DMS114 treated with DMSO at 0.1 percent for 48 hours (cell line): ENCODE measurements around the gene MX2.
"Not testable (repeated sequence)": the region's sequence is repeated elsewhere in the genome, so short reads cannot be mapped to it uniquely, and the experiment has no call there.

Experiments used
- DNase-seq: peaks from one replicate; lab custom pipeline; 2025; ENCODE audit not compliant: unreplicated experiment; lab: John Stamatoyannopoulos, UW

MX2 gene

GRCh38 chr21:41410767-41411448 is 49.1 kb downstream of the MX2 start:
- DNase-seq, result no peak

DNA sequence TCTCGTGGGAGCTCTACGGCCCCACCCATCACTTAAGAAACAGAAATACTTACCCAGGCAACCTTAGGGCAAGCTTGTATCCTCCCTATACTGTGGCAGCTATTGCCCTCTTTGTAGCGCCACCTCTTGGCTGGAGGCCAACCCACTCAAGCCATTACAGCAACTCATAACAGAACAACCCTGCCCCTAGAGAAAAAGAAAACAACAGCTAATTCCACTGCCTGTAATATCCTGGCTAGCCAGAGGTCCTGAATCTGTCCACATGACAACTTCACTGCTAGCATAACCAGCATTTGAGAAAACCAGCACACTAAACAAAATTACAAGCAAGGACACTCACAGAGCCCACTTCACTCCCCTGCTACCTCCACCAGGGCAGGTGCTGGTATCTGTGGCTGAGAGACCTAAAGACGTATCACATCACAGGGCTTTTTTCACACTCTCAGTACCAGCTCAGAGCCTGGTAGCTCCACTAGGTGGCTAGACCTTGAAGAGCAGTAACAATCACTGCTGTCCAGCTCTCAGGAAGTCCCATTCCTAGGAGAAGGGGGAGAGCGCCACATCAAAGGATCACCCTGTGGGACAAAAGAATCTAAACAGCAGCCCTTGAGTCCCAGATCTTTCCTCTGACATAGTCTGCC is 49.7 kb downstream of the MX2 start:
- no peak for DNase-seq

- DNase-seq, result not testable (repeated sequence)
Observed at GRCh38 chr21:41417505-41417904, 55.7 kb downstream of the MX2 start.

GRCh38 chr21:41418393-41418792 is 56.6 kb downstream of the MX2 start:
- DNase-seq, result no peak

- no peak for DNase-seq
Observed at GRCh38 chr21:41418956-41419680, 57.3 kb downstream of the MX2 start.

- DNase-seq, result peak; percentile 9
Observed at GRCh38 chr21:41419921-41420862, 58.4 kb downstream of the MX2 start.

- DNase-seq, result not testable (repeated sequence)
Observed at GRCh38 chr21:41420998-41421397, 59.2 kb downstream of the MX2 start.

DNA sequence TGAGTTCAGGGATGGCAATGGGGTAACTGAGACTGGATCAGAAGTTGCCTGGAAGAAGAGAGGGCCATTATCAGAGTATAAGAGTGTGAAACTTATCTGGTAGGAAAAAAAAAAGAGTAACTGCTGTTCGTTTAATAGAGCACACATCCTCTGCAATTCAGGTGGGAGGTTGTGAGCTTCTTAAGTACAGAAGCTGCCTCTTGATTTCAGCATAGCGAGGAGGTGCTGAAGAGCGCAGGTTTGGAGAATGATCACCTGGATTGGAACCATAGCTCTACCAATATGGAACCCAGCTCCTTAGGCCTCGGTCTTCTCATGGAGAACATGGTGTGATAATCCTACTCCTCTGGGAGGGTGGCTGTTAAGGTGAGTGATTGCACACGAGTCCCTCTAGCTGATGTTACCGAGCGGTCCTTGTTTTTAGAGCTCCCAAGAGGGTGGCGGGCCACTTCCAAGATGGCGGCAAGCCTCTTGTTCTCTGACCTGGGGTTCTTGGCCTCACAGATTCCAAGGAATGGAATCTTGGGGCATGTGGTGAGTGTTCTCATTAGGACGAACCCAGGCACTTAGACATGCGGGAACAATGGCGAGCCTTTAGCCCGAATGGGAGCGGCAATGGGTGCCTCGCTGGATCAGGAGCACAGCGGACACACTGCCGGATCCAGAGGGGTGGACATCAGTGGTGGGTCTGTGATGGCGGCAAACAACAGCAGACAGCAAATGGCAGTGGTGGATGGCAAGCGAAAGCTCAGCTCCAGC is 60.9 kb downstream of the MX2 start:
- no peak for DNase-seq

- not testable (repeated sequence) for DNase-seq
Observed at GRCh38 chr21:41423305-41423636, 61.4 kb downstream of the MX2 start.

DNA sequence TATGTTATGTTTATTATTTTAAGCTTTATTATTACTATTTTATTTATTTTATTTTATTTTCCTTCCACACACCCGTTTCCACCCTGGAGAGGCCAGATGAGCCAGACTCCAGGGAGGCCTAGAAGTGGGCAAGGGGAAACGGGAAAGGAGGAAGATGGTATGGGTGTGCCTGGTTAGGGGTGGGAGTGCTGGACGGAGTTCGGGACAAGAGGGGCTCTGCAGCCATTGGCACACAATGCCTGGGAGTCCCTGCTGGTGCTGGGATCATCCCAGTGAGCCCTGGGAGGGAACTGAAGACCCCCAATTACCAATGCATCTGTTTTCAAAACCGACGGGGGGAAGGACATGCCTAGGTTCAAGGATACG is 63.7 kb downstream of the MX2 start:
- no peak for DNase-seq

GRCh38 chr21:41425954-41426675 is 64.3 kb downstream of the MX2 start, which contains the start of gene MX1:
Gene MX1, plus strand, starts transcription at chr21:41426239. Its CDS starts 5,832 bp downstream, at chr21:41432071.
- no peak for DNase-seq

DNA sequence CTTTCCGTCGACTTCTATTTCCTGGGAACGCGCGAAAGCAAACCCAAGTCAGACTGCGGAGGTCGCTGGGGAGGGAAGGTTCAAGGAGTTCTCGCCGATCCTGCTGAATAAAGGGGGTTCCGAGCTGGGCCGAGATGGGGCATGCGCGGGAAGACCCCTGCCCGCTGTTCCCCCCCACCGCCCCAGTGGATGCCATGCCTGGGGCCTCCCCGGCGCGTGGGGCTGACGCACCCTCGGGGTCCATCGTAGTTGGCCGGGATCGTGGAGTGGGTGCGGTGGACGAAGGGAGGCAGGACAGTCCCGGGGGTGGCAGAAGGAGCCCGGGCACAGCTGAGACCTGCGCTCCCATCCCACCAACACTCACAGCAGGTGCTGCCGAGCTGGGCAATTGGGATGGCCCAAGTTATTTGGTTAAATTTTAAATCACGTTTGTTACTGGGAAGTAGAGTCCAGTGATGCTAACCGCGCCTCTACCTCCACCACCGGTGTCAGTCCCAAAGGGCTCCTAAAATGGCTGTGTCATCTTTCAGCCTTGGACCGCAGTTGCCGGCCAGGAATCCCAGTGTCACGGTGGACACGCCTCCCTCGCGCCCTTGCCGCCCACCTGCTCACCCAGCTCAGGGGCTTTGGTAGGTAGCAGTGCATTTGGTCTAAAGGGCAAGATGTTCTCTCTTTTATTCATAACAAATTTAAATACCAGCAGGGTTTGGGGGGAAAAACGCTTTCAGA is 65.0 kb downstream of the MX2 start:
- DNase-seq, result no peak

DNA sequence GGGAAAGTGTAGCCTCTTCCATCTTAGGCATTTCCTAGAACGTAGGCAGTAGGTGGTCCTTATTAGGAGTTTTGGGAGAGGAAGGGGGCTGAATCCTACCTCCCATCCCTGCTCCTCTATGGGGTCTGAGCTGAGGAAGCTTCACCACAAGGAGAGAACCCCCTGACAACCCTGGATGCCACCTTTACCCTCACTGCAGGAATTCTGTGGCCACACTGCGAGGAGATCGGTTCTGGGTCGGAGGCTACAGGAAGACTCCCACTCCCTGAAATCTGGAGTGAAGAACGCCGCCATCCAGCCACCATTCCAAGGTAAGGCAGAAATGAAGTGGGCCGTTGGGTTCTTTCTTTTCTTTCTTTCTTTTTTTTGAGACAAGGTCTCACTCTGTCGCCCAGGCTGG is 65.7 kb downstream of the MX2 start:
- no peak for DNase-seq

DNA sequence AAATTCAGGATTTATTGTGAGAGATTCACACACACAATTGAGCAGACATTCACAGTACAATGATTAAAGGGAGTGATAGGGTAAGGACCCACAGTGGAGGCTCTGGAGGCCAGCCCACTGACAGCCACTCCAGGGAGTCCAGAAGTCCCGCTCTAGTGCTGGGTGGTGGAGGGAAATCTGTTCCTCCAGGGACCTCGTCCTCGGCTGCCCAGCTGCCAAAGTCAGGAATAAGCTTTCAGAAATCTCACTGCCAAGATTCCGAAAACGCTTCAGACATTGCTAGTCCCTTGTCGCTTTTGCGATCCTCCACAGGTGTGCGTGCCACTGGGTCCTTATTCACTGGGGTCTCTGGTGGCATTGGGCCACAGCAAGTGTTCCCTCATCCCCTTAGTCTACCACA is 66.5 kb downstream of the MX2 start:
- DNase-seq, result no peak

DNA sequence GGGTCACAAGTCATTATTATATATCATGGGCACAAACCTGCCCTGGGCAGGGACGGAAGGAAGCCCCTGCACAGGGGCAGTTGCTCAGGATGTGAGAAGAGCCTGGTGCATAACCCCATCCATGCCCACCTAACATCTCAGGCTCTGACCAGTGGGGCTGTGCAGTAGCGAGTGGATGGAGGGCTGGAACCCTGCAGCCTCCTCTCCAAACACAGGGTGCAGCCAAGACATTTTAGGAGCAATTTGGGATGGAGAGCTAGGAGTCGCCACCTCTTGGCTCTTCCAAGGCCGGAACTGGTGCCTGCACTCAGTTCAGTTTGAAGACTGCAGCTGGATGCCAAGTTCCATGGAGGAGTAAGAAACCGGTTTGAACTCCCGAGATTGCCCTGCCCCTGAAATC is 67.0 kb downstream of the MX2 start:
- no peak for DNase-seq

DNA sequence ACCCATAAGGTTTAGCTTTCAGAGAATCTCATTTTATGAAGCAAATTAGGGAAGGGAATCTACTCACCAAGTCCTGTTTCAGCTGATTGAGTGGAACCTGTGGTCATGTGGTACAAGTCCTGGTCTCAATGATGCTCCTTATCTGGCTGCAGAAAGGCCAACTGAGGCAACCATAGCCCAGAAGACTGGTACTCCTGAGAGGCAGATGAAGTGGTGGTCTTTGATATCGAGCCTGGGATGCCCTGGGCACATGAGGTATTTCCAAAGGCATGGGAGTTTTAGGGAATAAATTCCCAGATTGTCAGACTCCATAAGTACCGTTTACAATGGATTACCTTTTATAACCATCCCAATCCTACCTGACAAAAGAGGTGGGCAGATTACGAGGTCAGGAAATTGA is 67.5 kb downstream of the MX2 start:
- DNase-seq, result no peak

DNA sequence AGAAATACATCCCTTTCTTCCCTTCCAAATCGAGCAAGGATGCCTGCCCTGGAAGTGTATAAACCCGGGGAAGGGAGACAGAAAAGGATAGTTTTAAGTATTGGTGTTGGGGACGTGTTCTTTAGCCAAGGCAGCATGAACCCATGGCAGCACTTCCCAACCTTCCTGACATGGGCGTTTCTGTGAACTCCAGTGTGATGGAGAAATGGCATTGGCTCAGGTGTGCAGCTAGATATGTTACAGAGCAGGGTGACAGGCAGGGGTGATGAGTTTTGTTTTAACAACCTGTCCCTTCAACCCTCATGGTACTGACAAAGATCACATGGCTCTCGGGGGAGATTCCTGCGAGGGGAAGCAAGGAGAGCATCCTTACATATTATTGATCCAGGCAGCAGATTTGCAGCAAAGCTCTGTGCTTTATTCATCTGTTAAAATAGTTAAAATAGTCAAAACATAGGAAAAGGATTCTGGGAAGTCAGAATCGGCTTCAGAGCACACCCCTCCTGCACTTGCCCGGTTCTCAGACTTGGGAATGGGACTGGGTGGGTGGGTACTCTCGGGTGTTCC is 68.2 kb downstream of the MX2 start:
- no peak for DNase-seq

GRCh38 chr21:41431788-41432548 is 70.1 kb downstream of the MX2 start:
- DNase-seq, result no peak
